GF-D8 (cell line): ENCODE results near the gene SPDYE16.
"Not testable (repeated sequence)": the region's sequence is repeated elsewhere in the genome, so short reads cannot be mapped to it uniquely, and the experiment has no call there.

ENCODE experiments used
- DNase-seq: peaks from one replicate; lab custom pipeline; 2025; lab: John Stamatoyannopoulos, UW

The SPDYE16 gene

DNA sequence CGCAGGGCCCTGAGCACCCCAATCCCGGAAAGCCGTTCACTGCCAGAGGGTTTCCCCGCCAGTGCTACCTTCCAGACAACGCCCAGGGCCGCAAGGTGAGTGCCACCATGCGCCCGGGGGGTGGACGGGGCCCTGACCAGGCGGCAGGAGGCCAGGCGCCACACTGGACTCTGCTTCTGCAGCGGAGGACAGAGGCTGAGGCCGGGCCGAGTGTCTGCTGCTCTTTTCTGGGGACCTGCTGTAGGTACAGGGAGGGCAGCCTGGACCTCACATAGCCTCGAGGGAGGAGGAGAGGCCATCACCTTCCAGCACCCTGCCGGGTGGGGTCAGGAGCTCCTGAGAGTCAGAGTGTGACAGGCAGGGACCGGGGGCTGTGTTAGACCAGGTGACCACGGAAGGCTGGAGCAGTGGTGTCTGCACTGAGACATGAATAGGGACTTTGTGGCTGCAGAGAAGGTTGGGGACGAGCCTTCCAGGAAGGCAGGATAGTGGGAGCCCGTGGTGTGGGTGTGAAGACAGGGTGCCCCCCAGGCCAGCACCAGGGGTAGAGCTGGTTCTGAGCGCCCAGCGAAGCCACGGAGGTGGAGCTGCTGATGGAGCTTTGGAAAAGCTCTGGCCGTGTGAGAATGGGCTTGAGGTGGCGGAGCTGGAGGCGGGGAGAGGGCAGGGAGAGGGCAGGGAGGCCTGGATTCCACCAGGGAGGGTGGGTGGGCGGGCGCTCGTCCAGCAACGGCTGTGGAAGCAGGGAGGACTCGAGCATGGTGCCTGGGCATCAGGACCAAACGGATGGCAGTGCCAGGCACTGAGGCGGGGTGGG lies 38.5 kb downstream of the SPDYE16 start:
- DNase-seq = not testable (repeated sequence)

DNA sequence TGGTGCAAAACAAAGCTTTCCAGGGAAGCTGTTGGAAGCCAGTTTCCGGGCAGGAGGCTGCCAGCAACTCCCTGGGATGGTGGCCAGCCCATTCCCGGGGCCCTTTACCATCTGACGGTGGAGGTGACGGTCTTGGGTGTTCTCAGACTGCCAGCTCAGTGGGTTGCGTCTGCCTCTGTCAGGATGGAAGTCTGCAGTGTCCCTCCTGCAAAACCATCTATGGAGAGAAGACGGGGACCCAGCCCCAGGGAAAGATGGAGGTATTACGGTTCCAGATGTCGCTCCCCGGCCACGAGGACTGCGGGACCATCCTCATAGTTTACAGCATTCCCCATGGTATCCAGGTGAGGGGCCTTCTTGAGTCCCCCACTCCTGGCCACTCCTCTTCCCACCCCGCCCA lies 39.9 kb downstream of the SPDYE16 start:
- DNase-seq = not testable (repeated sequence)

DNA sequence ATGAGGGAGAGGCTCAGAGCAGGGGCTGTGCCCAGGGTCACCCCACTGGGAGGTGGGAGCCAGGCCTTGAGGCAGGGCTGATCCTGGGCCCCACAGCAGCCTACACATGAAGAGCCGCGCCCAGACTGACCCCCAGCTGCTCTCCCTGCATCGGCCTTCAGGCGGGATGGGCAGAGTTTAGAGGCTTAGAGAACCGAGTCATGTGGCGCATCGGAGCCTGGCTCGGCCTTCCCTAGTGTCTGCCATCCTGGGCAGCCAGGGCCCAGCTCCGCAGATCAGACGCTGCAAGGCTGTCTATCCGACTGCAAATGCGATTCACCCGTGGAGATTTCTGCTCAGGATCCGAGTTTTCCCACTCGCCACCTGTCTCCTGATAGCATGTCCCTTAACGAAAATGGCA lies 40.3 kb downstream of the SPDYE16 start:
- DNase-seq = not testable (repeated sequence)

DNA sequence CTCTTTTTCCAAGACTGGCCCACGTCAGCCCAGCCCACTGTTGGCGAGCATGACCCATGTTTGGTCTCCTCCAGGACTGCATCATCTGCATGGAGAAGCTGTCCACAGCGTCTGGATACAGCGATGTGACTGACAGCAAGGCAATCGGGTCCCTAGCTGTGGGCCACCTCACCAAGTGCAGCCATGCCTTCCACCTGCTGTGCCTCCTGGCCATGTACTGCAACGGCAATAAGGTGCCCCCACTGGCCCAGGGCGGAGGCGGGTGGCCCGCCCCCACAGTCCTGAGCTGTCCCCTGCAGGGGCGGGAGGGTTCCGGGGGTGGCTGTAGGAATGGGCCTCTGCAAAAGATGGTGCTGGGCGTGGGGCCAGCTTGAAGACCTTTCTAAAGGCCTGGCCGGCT lies 40.9 kb downstream of the SPDYE16 start:
- DNase-seq = not testable (repeated sequence)

DNA sequence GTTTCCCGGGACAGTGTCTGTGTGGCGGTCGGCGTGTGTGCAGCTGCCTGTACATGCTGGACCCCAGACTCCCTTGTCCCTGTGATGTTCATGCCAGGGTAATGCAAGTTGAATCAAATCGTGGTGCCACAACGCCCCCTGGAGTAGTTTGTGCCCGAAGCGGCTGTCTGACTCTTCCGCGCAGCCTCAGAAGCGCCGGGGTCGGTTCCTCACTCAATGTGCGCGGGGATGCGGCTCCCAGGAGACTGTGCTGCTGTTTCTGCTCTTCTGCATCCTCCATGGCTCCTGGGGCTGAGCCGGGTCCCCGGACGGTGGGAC lies 43.2 kb downstream of the SPDYE16 start:
- DNase-seq = not testable (repeated sequence)

DNA sequence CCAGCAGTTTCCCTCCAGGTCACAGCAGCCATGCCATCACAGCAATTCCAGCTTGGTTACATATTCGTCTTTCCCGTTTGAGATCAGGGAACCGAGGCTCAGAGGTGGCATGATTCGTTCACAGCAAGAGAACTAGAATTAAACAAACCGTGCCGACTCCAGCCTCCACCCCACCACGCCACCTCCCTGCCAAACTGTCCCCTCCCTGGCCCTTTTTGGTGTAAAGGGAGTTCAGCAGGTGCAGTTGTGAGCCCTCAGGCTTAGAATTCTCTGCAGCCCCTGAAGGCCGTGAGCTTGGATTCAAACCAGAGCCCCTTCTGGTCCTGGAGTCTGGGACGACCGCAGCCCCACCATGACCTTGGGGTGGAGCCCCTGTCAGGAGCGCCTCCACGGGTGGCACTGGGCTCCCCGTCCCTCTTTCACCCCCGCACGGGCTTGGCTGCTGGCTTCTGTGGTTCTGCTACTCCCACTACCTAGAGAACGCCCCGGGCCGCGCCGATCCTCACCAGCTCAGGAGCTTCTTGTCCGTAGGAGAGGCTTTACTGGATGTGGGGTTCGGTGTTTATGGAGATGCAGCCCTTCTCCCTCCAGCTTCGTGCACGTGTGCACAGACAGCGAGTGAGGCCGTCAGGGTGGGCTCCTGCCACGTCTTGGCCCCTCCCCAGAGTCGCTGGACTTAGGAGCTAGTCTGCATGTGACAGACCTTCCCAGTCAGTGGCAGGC lies 43.7 kb downstream of the SPDYE16 start:
- not testable (repeated sequence) for DNase-seq

DNA sequence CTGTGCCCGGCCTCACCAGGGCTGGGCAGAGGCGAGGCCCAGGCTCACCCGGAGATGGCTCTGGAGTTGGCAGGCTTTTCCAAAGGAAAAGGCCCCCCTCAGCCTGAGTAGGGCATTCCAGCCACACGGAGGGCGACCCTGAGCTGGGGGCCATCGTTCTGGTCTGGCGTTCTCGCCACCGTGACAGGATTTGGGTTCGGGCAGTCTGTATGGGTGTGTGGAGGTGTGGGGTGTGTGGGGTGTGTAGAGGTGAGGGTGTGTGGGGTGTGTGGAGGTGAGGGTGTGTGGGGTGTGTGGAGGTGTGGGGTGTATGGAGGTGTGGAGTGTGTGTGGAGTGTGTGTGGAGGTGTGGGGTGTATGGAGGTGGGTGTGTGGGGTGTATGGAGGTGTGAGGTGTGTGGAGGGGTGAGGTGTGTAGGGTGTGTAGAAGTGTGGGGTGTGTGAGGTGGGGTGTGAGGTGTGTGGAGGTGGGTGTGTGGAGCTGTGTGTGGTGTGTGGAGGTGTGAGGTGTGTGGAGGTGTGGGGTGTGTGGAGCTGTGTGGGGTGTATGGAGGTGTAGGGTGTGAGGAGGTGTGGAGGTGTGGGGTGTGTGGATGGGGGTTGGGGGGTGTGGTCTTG lies 44.4 kb downstream of the SPDYE16 start:
- DNase-seq = not testable (repeated sequence)

DNA sequence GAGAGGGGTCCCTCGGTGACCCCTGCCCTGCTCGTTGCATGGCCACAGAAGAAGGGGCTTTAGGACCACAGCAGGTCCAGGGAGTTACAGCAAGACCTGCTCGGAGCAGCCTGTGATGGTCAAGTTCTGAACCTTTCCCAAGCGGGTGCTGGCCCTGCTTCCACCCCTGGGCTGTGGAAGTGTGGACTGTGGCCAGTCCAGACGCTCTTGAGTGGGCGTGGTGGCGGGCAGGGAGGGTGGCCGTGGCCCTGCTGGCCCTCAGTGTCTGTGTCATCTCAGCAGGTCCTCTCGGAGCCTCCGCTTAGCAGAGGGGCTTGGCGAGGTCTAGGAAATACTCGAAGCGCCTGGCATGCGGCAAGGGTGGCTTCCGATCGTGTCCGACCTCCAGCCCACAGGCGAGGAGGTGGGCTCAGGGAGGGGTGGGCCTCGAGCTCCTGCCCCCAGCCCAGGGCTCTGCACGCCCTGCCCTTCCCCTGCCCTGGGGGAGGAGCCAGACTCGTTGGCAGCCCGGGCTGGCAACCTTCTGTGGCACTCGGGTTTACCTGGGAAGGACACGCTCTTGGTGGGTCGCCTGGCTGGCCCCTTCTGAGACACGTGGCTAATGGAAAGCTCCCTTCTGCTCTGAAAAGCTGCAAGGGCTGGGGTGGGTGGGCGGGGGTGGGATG lies 45.0 kb downstream of the SPDYE16 start:
- not testable (repeated sequence) for DNase-seq

DNA sequence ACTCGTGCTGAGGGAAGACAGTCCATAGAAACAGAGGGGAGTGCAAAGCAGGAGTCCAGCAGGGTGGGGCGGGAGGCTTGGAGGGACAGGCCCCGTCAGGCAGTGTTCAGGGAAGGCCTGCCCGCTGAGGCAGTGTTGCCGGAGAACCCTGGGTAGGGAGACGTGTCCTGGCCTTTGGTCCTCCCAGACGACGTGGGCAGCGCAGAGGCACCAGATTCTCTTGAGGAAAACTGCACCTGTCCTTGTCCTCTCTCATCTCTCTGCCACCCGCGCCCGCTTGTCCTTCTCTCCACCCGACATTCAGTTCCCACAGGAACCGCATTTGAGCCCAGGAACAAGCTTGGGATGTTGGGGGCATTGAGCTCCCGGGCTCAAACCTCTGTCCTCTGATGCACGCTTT lies 47.4 kb downstream of the SPDYE16 start:
- DNase-seq = not testable (repeated sequence)

DNA sequence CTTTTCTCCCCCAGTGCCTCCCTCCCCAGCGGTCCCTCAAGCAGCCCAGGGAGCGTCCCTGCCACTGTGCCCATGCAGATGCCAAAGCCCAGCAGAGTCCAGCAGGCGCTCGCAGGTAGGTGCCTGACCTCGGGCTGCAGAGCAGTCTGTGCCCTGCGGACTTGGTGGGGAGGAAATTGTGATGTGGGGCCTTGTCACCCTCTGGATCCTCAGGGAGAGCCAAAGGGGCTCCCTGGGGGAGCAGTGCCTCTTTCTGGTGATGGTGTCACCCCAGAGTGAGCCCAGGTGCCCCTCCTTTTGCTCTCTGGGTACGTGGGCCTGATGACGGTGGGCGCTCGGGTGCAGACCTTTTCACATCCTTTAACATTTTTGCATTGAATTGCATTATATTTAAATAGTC lies 51.0 kb downstream of the SPDYE16 start:
- not testable (repeated sequence) for DNase-seq

DNA sequence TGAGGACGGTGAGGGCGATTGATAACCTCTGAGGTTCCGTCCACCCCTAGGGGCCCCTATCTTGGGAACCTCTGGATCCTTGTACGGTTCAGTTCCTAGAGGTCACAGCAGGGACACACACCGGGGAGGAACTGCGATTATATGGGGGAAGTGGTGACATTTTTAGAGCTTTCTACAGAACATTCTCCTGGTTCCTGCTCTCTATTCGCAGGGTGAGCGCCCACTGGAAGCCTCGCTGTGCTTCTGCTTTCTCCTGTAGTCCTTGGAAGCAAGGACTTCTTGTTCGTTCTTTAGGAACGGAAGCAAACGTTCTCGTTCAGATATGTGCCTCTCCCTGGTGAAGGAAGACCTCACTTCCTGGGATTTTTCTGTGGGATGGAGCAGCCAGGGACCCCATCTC lies 55.1 kb downstream of the SPDYE16 start:
- DNase-seq = not testable (repeated sequence)

DNA sequence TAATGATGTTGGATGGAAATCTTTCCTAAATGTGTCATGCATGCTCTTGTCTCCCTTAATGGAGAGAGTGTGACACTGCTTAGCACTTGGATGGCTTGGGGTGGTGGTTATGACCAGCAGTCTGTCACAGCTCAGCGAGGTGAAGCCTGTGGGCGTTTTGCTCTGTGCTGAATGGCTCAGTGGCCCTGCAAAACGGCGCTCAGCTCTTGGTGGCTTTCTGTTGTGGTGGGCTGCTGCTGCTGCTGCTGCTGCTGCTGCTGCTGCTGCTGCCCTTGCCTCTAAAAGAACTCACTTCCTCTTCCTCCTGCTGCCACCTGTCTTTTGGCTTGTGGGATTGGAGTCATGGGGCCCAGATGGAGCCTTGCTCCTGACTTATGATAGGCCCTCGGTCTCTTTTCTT lies 56.5 kb downstream of the SPDYE16 start:
- not testable (repeated sequence) for DNase-seq

DNA sequence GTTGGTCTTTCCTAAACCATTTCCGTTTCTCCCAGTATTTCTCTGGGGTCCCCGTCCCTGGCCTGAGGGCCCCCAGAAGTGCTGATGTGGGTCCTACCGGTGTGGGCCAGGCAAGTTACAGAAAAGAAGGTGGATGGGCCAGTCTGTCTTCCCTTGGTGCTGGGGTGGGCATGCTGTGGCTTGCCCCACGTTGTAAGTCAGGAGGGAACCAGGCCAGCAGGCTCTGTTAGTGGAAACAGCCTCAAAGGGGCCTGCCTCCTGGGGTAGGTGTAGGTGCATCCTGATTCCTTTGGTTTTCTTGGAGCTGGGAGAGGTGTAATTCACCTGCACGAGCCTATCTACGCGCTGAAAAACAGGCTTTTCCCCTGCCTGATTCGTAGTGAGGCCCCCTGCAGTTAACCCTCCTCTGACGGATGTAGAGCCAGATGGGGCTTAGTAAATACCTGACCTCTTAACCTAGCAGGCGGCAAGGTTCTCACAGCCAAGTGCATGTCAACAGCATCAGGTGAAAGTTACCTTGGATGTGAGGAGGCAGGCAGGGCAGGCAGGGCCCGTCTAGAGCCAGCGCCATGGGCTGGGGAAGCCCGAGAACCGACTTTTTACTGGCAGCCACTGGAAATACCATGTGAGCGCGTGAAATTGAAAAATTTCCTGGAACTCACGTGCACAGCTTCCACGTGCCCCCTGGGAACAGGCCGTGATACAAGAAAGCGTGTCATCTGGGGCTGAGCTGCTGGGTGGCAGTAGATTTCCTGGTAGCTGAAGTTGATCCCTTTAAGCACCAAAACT lies 57.1 kb downstream of the SPDYE16 start:
- not testable (repeated sequence) for DNase-seq

DNA sequence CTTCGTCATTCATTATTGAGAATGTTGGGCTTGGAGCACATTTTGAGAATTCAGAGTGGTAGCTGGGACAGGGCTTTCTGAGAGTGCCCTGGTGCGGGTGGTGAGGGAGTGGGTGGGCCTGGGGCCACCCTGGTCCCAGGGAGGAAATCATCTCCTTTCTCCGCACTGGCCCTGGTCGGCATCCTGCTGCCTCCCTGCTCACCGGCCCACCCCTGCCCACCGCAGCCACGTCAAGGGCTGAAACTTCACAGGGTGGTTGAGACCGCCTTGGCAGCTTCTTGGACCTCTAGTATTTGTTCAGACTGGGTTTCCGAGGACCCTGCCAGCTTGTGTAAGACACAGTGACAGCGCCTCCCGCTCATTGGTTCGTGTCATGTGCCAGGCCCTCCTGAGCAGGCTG lies 58.6 kb downstream of the SPDYE16 start:
- not testable (repeated sequence) for DNase-seq

DNA sequence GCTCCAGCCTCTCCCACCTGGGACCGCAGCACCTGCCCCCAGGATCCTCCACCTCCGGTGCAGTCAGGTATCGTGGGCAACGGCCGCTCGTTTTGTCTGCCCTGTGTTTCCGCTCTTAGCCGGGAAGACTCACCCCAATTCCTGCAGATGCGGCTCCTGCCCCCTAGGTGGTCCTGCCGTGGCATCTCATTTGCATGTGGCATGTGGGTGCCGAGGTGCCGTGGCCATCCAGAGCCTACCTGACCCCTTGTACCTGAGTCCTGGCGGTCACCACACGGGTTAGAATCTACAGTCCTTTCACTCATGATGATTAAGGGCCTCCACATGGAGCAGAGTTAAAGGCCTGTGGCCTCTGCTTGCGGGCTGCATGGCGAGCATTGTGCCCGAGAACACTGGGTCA lies 60.0 kb downstream of the SPDYE16 start:
- not testable (repeated sequence) for DNase-seq

DNA sequence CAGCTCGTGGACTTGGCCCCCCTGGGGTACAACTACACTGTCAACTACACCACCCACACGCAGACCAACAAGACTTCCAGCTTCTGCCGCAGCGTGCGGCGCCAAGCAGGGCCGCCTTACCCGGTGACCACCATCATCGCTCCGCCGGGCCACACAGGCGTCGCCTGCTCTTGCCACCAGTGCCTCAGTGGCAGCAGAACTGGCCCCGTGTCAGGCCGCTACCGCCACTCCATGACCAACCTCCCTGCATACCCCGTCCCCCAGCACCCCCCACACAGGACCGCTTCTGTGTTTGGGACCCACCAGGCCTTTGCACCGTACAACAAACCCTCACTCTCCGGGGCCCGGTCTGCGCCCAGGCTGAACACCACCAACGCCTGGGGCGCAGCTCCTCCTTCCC lies 60.4 kb downstream of the SPDYE16 start:
- not testable (repeated sequence) for DNase-seq
